ENCODE measurements around the gene UBE2D3.
A peak's percentile ranks its signal among the peaks of the same experiment; 100 is the strongest.

The UBE2D3 gene

DNA sequence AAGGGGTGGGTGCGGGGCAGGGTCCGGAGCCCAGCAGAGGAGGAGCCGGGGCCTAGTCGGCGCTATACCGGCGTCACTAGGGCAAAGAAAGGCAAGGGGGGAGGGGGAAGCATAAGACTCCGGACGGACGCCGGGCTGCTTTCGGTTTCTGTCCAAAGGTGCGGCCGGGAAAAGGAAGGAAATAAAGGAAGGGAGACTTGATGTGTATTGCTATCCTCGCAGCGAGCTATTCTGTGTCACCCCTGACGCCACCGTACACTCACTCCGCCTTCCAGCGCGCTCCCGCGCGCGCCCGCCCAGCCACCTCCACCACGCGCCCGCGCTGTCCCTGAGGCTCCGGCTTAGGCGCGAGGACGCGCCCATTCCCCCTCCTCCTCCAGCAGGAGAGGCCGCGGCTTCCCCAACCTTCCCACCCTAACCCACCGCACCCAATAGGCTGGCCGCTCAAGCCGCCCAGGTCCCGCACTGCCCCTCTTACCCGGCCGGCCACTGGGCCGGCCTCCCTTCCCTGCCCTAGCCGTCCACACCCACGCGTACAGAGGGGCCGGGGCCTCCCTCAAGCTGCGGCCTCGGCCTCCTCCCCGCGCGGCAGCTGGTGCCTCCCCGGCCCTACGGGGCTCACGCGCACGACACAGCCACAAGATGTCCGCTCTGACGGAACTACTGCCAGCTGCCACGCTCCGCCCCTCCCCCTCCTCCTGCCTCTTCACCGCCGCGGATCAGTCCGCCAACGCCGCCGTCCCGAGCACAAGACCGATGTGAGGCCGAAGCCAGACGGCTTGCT, at the start of gene UBE2D3:
Gene UBE2D3 (minus strand): TSS at position 662 of the 784 bp plus-strand sequence. CDS start 1,043 bp downstream, outside the sequence.
- in situ Hi-C loops (cut with MboI; ENCODE audit: low pct_unique_long_range_greater_than_20kb, low sequenced_read_pairs, unreplicated experiment) = no loop called here
- peak; percentile 74 for DNase-seq (ENCODE audit: low spot score)
- TF ChIP-seq, protein P1, sequence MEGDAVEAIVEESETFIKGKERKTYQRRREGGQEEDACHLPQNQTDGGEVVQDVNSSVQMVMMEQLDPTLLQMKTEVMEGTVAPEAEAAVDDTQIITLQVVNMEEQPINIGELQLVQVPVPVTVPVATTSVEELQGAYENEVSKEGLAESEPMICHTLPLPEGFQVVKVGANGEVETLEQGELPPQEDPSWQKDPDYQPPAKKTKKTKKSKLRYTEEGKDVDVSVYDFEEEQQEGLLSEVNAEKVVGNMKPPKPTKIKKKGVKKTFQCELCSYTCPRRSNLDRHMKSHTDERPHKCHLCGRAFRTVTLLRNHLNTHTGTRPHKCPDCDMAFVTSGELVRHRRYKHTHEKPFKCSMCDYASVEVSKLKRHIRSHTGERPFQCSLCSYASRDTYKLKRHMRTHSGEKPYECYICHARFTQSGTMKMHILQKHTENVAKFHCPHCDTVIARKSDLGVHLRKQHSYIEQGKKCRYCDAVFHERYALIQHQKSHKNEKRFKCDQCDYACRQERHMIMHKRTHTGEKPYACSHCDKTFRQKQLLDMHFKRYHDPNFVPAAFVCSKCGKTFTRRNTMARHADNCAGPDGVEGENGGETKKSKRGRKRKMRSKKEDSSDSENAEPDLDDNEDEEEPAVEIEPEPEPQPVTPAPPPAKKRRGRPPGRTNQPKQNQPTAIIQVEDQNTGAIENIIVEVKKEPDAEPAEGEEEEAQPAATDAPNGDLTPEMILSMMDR (IDR thresholded peaks at IDR 0.05; ENCODE audit: extremely low read depth, insufficient read depth, missing control alignments) = peak; percentile 50

DNA sequence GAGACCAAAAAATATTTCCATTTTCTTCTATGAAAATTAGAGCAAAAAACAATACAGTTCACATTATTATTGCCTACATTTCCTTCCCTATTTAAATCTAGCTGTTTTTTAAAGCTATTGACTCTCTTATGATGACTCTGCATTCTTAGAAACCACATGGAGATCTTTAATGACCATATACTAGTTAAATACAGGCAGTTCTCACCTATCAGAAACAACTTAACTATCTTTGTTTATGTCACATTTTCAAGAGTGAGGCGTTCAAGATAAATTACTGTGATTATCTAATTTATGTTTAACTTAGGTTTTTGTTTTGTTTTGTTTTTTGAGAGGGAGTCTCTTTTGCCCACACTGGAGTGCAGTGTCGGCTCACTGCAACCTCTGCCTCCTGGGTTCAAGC, 44.4 kb upstream of the UBE2D3 start:
- in situ Hi-C loops (cut with MboI; ENCODE audit: low pct_unique_long_range_greater_than_20kb, low sequenced_read_pairs, unreplicated experiment) = no loop called here
- DNase-seq (ENCODE audit: low spot score) = no peak
- TF ChIP-seq, protein P1 (IDR thresholded peaks at IDR 0.05; ENCODE audit: extremely low read depth, insufficient read depth, missing control alignments) = no peak

DNA sequence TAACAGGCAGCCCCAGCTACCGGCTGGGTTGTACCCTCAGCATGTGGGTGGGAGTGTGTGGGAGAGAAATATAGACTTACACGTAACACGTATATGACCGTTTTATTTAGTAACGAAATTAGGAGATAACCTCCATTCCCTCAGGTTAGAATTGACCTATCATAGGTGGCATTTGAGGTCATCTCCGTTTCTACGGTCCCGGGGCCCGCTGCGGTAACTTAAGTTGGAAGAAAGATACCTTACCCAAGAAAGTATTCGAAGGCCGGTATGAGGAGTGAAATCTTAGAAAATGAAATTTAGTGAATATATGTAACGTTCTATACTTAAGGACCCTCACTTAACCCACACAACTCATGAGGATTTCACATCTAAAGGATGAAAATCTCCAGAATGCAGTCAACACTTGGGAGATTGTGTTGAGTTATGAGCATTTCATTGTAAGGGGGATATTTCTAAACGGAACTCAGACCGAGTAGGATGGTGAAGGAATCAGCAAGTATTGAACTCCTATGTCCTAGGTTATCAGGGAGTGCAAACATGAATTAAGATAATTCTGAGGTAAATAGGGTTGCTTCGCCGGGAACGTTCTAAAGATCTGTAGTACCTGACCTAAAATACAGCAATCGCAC, 42.3 kb upstream of the UBE2D3 start:
- in situ Hi-C loops (cut with MboI; ENCODE audit: low pct_unique_long_range_greater_than_20kb, low sequenced_read_pairs, unreplicated experiment) = no loop called here
- no peak for DNase-seq (ENCODE audit: low spot score)

DNA sequence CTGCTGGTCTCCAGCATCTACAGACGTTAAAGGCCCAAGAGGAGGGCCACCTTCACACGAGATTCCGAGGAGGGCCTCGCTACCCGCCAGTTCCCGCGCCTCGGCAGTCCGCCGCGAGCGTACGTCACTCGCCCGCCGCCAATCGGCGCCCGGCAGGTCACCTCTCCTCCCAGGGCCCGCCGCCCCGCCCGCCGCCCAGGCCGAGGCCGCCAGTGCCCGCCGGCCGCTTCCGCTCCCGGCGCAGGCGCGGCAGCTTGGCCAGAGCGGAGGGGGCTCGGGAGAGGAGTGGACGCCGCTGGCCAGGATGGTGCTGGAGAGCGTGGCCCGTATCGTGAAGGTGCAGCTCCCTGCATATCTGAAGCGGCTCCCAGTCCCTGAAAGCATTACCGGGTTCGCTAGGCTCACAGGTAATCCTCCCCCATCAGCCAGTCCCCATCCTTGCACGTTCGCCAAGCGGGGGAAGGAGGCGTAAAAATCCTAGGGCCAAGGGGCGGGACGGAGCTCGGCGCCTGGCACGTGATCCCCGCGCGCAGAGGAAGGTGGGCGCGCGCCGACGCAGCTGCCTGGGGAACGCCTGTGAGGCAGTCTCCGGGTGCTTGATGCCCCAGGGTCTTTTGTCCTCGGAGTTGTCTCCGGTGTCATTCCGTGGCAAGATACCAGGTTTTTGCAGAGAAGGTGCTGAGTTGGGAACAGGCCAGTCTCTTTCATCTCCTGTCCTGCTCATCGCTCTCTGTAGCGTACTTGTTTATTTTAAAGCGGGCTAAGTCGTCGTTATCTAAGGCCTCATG, 41.6 kb upstream of the UBE2D3 start, which contains the start of gene CISD2:
Gene CISD2 (plus strand): TSS at position 212 of the 788 bp plus-strand sequence. CDS start 93 bp downstream, at position 305.
- peak; percentile 91 for DNase-seq (ENCODE audit: low spot score)
- in situ Hi-C loops (cut with MboI; ENCODE audit: low pct_unique_long_range_greater_than_20kb, low sequenced_read_pairs, unreplicated experiment) = no loop called here
- TF ChIP-seq, protein P1 (IDR thresholded peaks at IDR 0.05; ENCODE audit: extremely low read depth, insufficient read depth, missing control alignments) = no peak

More for the DNA sequence above, 42.3 kb upstream of the UBE2D3 start:
- TF ChIP-seq, protein P1 (IDR thresholded peaks at IDR 0.05; ENCODE audit: extremely low read depth, insufficient read depth, missing control alignments) = no peak

DNA sequence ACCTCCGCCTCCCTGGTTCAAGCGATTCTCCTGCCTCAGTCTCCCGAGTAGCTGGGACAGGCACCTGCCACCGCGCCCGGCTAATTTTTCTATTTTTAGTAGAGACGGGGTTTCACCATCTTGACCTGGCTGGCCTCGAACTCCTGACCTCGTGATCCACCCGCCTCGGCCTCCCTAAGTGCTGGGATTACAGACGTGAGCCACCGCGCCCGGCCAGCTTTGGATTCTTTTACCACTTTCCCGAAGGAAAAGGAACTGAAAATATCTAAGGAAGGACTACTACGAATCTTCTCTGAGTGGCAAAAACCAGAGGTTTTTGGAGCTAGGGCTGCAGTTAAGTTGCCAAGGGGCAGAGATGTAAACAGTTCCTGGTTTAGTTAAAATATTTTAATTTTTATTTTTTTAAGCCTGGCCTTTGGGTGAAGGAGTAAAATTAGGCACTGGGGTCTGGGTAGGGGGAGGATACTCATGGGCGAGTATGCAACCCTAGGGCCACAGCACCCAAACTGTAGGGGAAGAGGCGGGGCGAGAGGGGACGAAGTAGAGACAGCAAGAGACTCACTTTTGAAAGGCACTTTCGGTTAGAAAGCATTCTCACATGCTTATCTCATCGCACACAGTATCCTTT, 40.9 kb upstream of the UBE2D3 start:
- TF ChIP-seq, protein P1 (IDR thresholded peaks at IDR 0.05; ENCODE audit: extremely low read depth, insufficient read depth, missing control alignments) = no peak
- no peak for DNase-seq (ENCODE audit: low spot score)
- in situ Hi-C loops (cut with MboI; ENCODE audit: low pct_unique_long_range_greater_than_20kb, low sequenced_read_pairs, unreplicated experiment) = no loop called here
